GM18526 (cell line): ENCODE results near the gene RAD51B.

Experiments
- POLR2A ChIP-seq: IDR thresholded peaks from 3 replicates; pipeline ENCODE4 v1.6.1; 2011; ENCODE audit not compliant: insufficient read length; ENCODE audit errors: extremely low read depth

The RAD51B gene

GRCh38 chr14:68474741-68475140 is 655.2 kb downstream of the RAD51B start:
- TF ChIP-seq POLR2A, result no peak

GRCh38 chr14:68475802-68476201 is 656.2 kb downstream of the RAD51B start:
- TF ChIP-seq POLR2A, result no peak

GRCh38 chr14:68476212-68477109 is 656.9 kb downstream of the RAD51B start:
- TF ChIP-seq POLR2A, result no peak

GRCh38 chr14:68477110-68477455 is 657.5 kb downstream of the RAD51B start:
- no peak for TF ChIP-seq POLR2A

GRCh38 chr14:68477461-68478085 is 658.0 kb downstream of the RAD51B start:
- TF ChIP-seq POLR2A, result no peak

GRCh38 chr14:68479247-68479646 is 659.7 kb downstream of the RAD51B start:
- no peak for TF ChIP-seq POLR2A

GRCh38 chr14:68482018-68482417 is 662.4 kb downstream of the RAD51B start:
- no peak for TF ChIP-seq POLR2A

GRCh38 chr14:68482772-68483395 is 663.3 kb downstream of the RAD51B start:
- TF ChIP-seq POLR2A, result no peak

GRCh38 chr14:68486033-68486732 is 666.6 kb downstream of the RAD51B start:
- no peak for TF ChIP-seq POLR2A

- TF ChIP-seq POLR2A, result no peak
Observed at GRCh38 chr14:68486809-68487208, 667.2 kb downstream of the RAD51B start.

- no peak for TF ChIP-seq POLR2A
Observed at GRCh38 chr14:68487805-68488590, 668.4 kb downstream of the RAD51B start.

GRCh38 chr14:68491793-68492192 is 672.2 kb downstream of the RAD51B start:
- TF ChIP-seq POLR2A, result no peak

- TF ChIP-seq POLR2A, result no peak
Observed at GRCh38 chr14:68492381-68493151, 673.0 kb downstream of the RAD51B start.

- no peak for TF ChIP-seq POLR2A
Observed at GRCh38 chr14:68493152-68493911, 673.8 kb downstream of the RAD51B start.
